Gastrocnemius medialis (tissue), 4 donors: ENCODE measurements around the gene USP28. TPM values are rescaled to one million over a fixed set of nuclear protein-coding genes. Genes with fewer than 3 reads are reported as not detected.
A peak's percentile ranks its signal among the peaks of the same experiment; 100 is the strongest.
"Not testable (repeated sequence)": the region's sequence is repeated elsewhere in the genome, so short reads cannot be mapped to it uniquely, and the experiment has no call there.

Experiments used
- ATAC-seq, 2 donors: fragments of 150-250 bp; one replicate each; pipeline ENCODE4 v1.9.1; 2016
- DNase-seq, 2 donors: peaks; one replicate each; pipeline ENCODE4 v3.0.0-alpha.2; 2019
- H3K27ac ChIP-seq, 4 donors: fragments of 200-600 bp; sonication (generic); 1 replicate in 1 of 4; 2 replicates in 3 of 4; pipeline ENCODE4 v1.5.1; 2016 to 2018; ENCODE audit warnings: mild to moderate bottlenecking in 2 of 4, moderate library complexity in 1 of 4
- H3K27me3 ChIP-seq, 3 donors: fragments of 200-600 bp; sonication (generic) in 2 of 3; 1 replicate in 1 of 3; 2 replicates in 2 of 3; pipeline versions ENCODE4 v1.5.1 to v1.6.0; 2016 to 2019; ENCODE audit warnings: mild to moderate bottlenecking in 1 of 3, moderate library complexity in 1 of 3
- H3K36me3 ChIP-seq, 2 donors: fragments of 200-600 bp; sonication (generic) in 1 of 2; one replicate each; pipeline ENCODE4 v1.5.1; 2017 to 2018
- H3K4me1 ChIP-seq, 2 donors: fragments of 200-600 bp; sonication (generic) in 1 of 2; one replicate each; pipeline ENCODE4 v1.5.1; 2016 to 2017; ENCODE audit warnings: mild to moderate bottlenecking in 2 of 2
- H3K4me3 ChIP-seq, 4 donors: fragments of 200-600 bp; sonication (generic) in 3 of 4; 1 replicate in 1 of 4; 2 replicates in 3 of 4; pipeline ENCODE4 v1.5.1; 2016 to 2019; ENCODE audit warnings: mild to moderate bottlenecking in 2 of 4
- H3K9me3 ChIP-seq, 3 donors: fragments of 200-600 bp; sonication (generic) in 2 of 3; 1 replicate in 1 of 3; 2 replicates in 2 of 3; pipeline ENCODE4 v1.5.1; 2016 to 2019
- POLR2A ChIP-seq, 2 donors: fragments of 450-650 bp; IDR thresholded peaks; one replicate each; pipeline ENCODE4 v1.6.1; 2017; ENCODE audit warnings: antibody characterized with exemption in 2 of 2, mild to moderate bottlenecking in 2 of 2, moderate library complexity in 2 of 2
- in situ Hi-C, 4 donors: fragments of 200-750 bp; cut with MboI; loops; one replicate each; pipeline versions ENCODE4 v1.15.0 to v1.8.0; 2017; ENCODE audit warnings: low sequenced_read_pairs in 4 of 4
- intact Hi-C: fragments of 100-400 bp; cut with DNase I; formaldehyde crosslinking; loops from one replicate; pipeline ENCODE4 v1.15.1; 2023; ENCODE audit warnings: low total_unique reads
- total RNA-seq, 4 donors: library from RNA; depleted of rRNA; stranded (reverse); fragments of >200 nt; gene quantifications; one replicate each; pipeline versions ENCODE4 v1.1.0 to v1.2.3, GENCODE V29; 2016
- TF ChIP-seq, protein P1 (sequence below), 5 experiments: fragments of 450-650 bp in 3 of 5; fragments of 200-600 bp in 2 of 5; sonication (generic) in 2 of 5; IDR thresholded peaks in 4 of 5; conservative IDR thresholded peaks in 1 of 5; 1 replicate in 4 of 5; 2 replicates in 1 of 5; pipeline ENCODE4 v1.5.1; 2016 to 2019; ENCODE audit warnings: antibody characterized with exemption in 5 of 5, mild to moderate bottlenecking in 3 of 5, moderate library complexity in 3 of 5

Gene USP28
- total RNA-seq, 4 donors from 2014 or later: 56.7 to 141 (median 80.4) TPM

GRCh38 chr11:113880971-113881370 lies 5.6 kb upstream of the USP28 start:
- in situ Hi-C loops: loop anchor here in 3 of 4 donors (25.0 kb wide), 2 partner anchors 381 to 406 kb away; partner anchors contain the start of gene NNMT (in 2 of the 3)
- no peak for ATAC-seq
- H3K27ac ChIP-seq: no peak overlapping the region
- H3K36me3 ChIP-seq: no peaks in the 10 kb centered on the region
- no peaks in the 10 kb centered on the region for H3K9me3 ChIP-seq
- intact Hi-C loops: no loop called here
- H3K27me3 ChIP-seq: no peaks in the 10 kb centered on the region
- H3K4me3 ChIP-seq: no peak overlapping the region
- DNase-seq: no peak
- no peak for TF ChIP-seq POLR2A (IDR thresholded peaks at IDR 0.05)
- TF ChIP-seq, protein P1, sequence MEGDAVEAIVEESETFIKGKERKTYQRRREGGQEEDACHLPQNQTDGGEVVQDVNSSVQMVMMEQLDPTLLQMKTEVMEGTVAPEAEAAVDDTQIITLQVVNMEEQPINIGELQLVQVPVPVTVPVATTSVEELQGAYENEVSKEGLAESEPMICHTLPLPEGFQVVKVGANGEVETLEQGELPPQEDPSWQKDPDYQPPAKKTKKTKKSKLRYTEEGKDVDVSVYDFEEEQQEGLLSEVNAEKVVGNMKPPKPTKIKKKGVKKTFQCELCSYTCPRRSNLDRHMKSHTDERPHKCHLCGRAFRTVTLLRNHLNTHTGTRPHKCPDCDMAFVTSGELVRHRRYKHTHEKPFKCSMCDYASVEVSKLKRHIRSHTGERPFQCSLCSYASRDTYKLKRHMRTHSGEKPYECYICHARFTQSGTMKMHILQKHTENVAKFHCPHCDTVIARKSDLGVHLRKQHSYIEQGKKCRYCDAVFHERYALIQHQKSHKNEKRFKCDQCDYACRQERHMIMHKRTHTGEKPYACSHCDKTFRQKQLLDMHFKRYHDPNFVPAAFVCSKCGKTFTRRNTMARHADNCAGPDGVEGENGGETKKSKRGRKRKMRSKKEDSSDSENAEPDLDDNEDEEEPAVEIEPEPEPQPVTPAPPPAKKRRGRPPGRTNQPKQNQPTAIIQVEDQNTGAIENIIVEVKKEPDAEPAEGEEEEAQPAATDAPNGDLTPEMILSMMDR (IDR thresholded peaks at IDR 0.05 in 4 of 5, conservative IDR thresholded peaks at IDR 0.05 in 1 of 5): no peak
- peaks cover 9 to 15% of the 10 kb centered on the region in 2 donors for H3K4me1 ChIP-seq

GRCh38 chr11:113879446-113879845 lies 4.1 kb upstream of the USP28 start:
- not testable (repeated sequence) for H3K27me3 ChIP-seq, H3K9me3 ChIP-seq, DNase-seq, H3K27ac ChIP-seq, ATAC-seq, H3K4me3 ChIP-seq, H3K36me3 ChIP-seq
- in situ Hi-C loops: loop anchor here in 3 of 4 donors (25.0 kb wide), 2 partner anchors 383 to 408 kb away; partner anchors contain the start of gene NNMT (in 2 of the 3)
- H3K4me1 ChIP-seq: peaks cover 10 to 19% of the 10 kb centered on the region in 2 donors
- intact Hi-C loops: loop anchor here (5.0 kb wide), 1 partner anchor 523 kb away; the partner anchor contains the start of genes C11orf71 and RBM7

DNA sequence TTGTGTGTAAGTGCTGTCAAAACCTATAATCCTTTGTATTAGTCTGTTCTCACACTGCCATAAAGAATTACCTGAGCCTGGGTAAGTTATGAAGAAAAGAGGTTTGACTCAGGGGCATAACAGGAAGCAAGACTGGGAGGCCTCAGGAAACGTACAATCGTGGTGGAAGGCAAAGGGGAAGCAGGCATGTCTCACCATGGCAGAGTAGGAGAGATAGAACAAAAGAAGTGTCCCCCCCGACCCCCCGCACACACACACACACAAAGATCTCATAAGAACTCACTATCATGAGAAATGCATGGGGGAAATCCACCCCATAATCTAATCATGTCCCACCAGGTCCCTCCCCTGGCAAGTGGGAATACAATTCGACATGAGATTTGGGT lies 2.3 kb upstream of the USP28 start:
- DNase-seq: no peak
- intact Hi-C loops: loop anchor here (5.0 kb wide), 1 partner anchor 525 kb away; the partner anchor contains the start of genes C11orf71 and RBM7
- Histone ChIP-seq H3K36me3 (no peaks in the 10 kb centered on the region), H3K9me3 (no peaks in the 10 kb centered on the region), H3K27me3 (no peaks in the 10 kb centered on the region), H3K4me1 (peaks cover 21 to 28% of the 10 kb centered on the region in 2 donors), H3K27ac (no peak overlapping the region), H3K4me3 (no peak overlapping the region)
- TF ChIP-seq POLR2A (IDR thresholded peaks at IDR 0.05): no peak
- TF ChIP-seq, protein P1 (IDR thresholded peaks at IDR 0.05 in 4 of 5, conservative IDR thresholded peaks at IDR 0.05 in 1 of 5): no peak
- ATAC-seq: no peak
- in situ Hi-C loops: loop anchor here in 3 of 4 donors (25.0 kb wide), 2 partner anchors 385 to 410 kb away; partner anchors contain the start of gene NNMT (in 2 of the 3)

- intact Hi-C loops: loop anchor here (5.0 kb wide), 1 partner anchor 525 kb away; the partner anchor contains the start of genes C11orf71 and RBM7
- TF ChIP-seq, protein P1 (IDR thresholded peaks at IDR 0.05 in 4 of 5, conservative IDR thresholded peaks at IDR 0.05 in 1 of 5): no peak
- no peak for TF ChIP-seq POLR2A (IDR thresholded peaks at IDR 0.05)
- Histone ChIP-seq H3K9me3 (no peaks in the 10 kb centered on the region), H3K4me3 (no peak overlapping the region), H3K4me1 (peaks cover 28 to 35% of the 10 kb centered on the region in 2 donors), H3K27me3 (no peaks in the 10 kb centered on the region), H3K27ac (peak overlapping the region in 3 of 4 donors; percentile 92 to 99 (median 93)), H3K36me3 (no peaks in the 10 kb centered on the region)
- ATAC-seq: no peak
- in situ Hi-C loops: loop anchor here in 3 of 4 donors (25.0 kb wide), 2 partner anchors 385 to 410 kb away; partner anchors contain the start of gene NNMT (in 2 of the 3)
- no peak for DNase-seq
Observed at GRCh38 chr11:113876798-113877669, 1.7 kb upstream of the USP28 start.
